Chondrocyte (in vitro differentiated cells): Measurements from ENCODE around the gene AOC2. TPM values are rescaled to one million over a fixed set of nuclear protein-coding genes. Genes with fewer than 3 reads are reported as not detected.

Source experiments
- DNase-seq: peaks from one replicate; pipeline ENCODE4 v3.0.0; 2021; ENCODE audit warnings: mixed read lengths, low spot score
- H3K27ac Mint-ChIP-seq: one replicate; pipeline ENCODE4 v1.8.0; 2021; ENCODE audit warnings: mild to moderate bottlenecking, moderate library complexity, mixed read lengths; ENCODE audit not compliant: unreplicated experiment
- H3K27me3 Mint-ChIP-seq: 2 replicates; pipeline ENCODE4 v1.8.0; 2021; ENCODE audit warnings: low read depth, mixed read lengths
- H3K36me3 Mint-ChIP-seq: 2 replicates; pipeline ENCODE4 v1.8.0; 2021; ENCODE audit warnings: low read depth, mixed read lengths
- H3K4me1 Mint-ChIP-seq: 2 replicates; pipeline ENCODE4 v1.8.0; 2021; ENCODE audit warnings: low read depth, mild to moderate bottlenecking, mixed read lengths
- H3K4me3 Mint-ChIP-seq: one replicate; pipeline ENCODE4 v1.8.0; 2021; ENCODE audit warnings: mild to moderate bottlenecking, moderate library complexity, mixed read lengths; ENCODE audit not compliant: unreplicated experiment
- H3K9me3 Mint-ChIP-seq: 2 replicates; pipeline ENCODE4 v1.8.0; 2021; ENCODE audit warnings: low read depth, mixed read lengths
- CTCF ChIP-seq: fragments of 200-600 bp; sonication (generic); IDR thresholded peaks from 2 replicates; pipeline ENCODE4 v1.5.0; 2021; ENCODE audit warnings: antibody characterized with exemption, mild to moderate bottlenecking, moderate library complexity
- long read RNA-seq: library from polyadenylated mRNA; stranded (forward); transcript quantifications from one replicate; pipeline ENCODE4 v2.0.0, GENCODE V29; 2021
- total RNA-seq: library from RNA; stranded (reverse); gene quantifications from 3 replicates; pipeline ENCODE4 v1.2.1, GENCODE V29; 2021

AOC2 gene
- total RNA-seq, result 1.4 to 2.2 TPM (median 1.4 TPM) in 3 replicates
- long read RNA-seq, result 0 reads

GRCh38 chr17:42844271-42844670 is at the start of gene AOC2:
Gene AOC2, plus strand, starts transcription at chr17:42844580. Its CDS starts 47 bp downstream, at chr17:42844627.
- no peaks in the 10 kb centered on the region for H3K9me3 Mint-ChIP-seq
- no peak for DNase-seq
- H3K27ac Mint-ChIP-seq, result no peak within 1 kb of the TSS
- peaks cover 22% of the 10 kb centered on the region for H3K4me1 Mint-ChIP-seq
- H3K36me3 Mint-ChIP-seq, result peaks cover 32% of the 10 kb centered on the region
- no peak for TF ChIP-seq CTCF
- no peak within 1 kb of the TSS for H3K4me3 Mint-ChIP-seq
- no peaks in the 10 kb centered on the region for H3K27me3 Mint-ChIP-seq

- no peaks in the 10 kb centered on the region for H3K27me3 Mint-ChIP-seq
- H3K36me3 Mint-ChIP-seq, result no peaks in the 10 kb centered on the region
- no peak overlapping the region for H3K4me3 Mint-ChIP-seq
- TF ChIP-seq CTCF, result no peak
- no peaks in the 10 kb centered on the region for H3K9me3 Mint-ChIP-seq
- no peak overlapping the region for H3K27ac Mint-ChIP-seq
- peaks cover 21% of the 10 kb centered on the region for H3K4me1 Mint-ChIP-seq
- DNase-seq, result no peak
Measured at GRCh38 chr17:42795061-42795460, 49.3 kb upstream of the AOC2 start.

- no peaks in the 10 kb centered on the region for H3K9me3 Mint-ChIP-seq
- no peaks in the 10 kb centered on the region for H3K36me3 Mint-ChIP-seq
- no peaks in the 10 kb centered on the region for H3K27me3 Mint-ChIP-seq
- no peak overlapping the region for H3K27ac Mint-ChIP-seq
- no peak for DNase-seq
- TF ChIP-seq CTCF, result no peak
- H3K4me1 Mint-ChIP-seq, result peaks cover 21% of the 10 kb centered on the region
- H3K4me3 Mint-ChIP-seq, result no peak overlapping the region
Measured at GRCh38 chr17:42795465-42795864, 48.9 kb upstream of the AOC2 start.

- Mint-ChIP-seq H3K36me3 (no peaks in the 10 kb centered on the region), H3K27me3 (no peaks in the 10 kb centered on the region), H3K27ac (no peak overlapping the region), H3K4me3 (no peak overlapping the region), H3K4me1 (peaks cover 21% of the 10 kb centered on the region), H3K9me3 (no peaks in the 10 kb centered on the region)
- TF ChIP-seq CTCF, result no peak
- DNase-seq, result no peak
Measured at GRCh38 chr17:42796066-42796758, 48.2 kb upstream of the AOC2 start.

- H3K27ac Mint-ChIP-seq, result no peak overlapping the region
- peaks cover 21% of the 10 kb centered on the region for H3K4me1 Mint-ChIP-seq
- no peaks in the 10 kb centered on the region for H3K27me3 Mint-ChIP-seq
- no peaks in the 10 kb centered on the region for H3K9me3 Mint-ChIP-seq
- peak overlapping the region; percentile 90 for H3K4me3 Mint-ChIP-seq
- TF ChIP-seq CTCF, result no peak
- DNase-seq, result no peak
- no peaks in the 10 kb centered on the region for H3K36me3 Mint-ChIP-seq
Measured at GRCh38 chr17:42797067-42798007, 47.0 kb upstream of the AOC2 start.
